OCI-LY3 (cell line): Measurements from ENCODE around the gene OR1I1.

ENCODE experiments used
- CTCF ChIP-seq: fragments of 200-600, 300-600 bp; sonication (generic); IDR thresholded peaks from 2 replicates; pipeline ENCODE4 v1.5.1; 2014; ENCODE audit warnings: antibody characterized with exemption, low read length, low read depth
- EZH2phosphoT487 ChIP-seq: fragments of 200-600 bp; shearing (Covaris generic); IDR thresholded peaks from 2 replicates; pipeline ENCODE4 v1.6.1; 2018; ENCODE audit warnings: antibody characterized with exemption, mixed run types, low read depth

- no peak for TF ChIP-seq CTCF
- TF ChIP-seq EZH2phosphoT487: no peak
Observed at GRCh38 chr19:15038294-15038693, 43.7 kb upstream of the OR1I1 start.
